Measurements from ENCODE around the gene SCYL1. TPM values are rescaled to one million over a fixed set of nuclear protein-coding genes. Genes with fewer than 3 reads are reported as not detected.

SCYL1 gene
- total and polyA plus RNA-seq, 4 donors, result 33.7 to 62.0 (median 52.6) TPM

GRCh38 chr11:65540290-65541092 lies 15.6 kb downstream of the SCYL1 start:
- H3K9ac ChIP-seq (ENCODE audit: low read depth in 1 of 2, low read length in 2 of 2), result peak overlapping the region in 1 of 2 donors; percentile 15
- TF ChIP-seq CTCF (IDR thresholded peaks at IDR 0.05; ENCODE audit: low read depth, low read length, missing input control) (peak; percentile 77), TAF1 (conservative IDR thresholded peaks at IDR 0.05) (no peak), FOXA1 (IDR thresholded peaks at IDR 0.05) (no peak), RAD21 (IDR thresholded peaks at IDR 0.05) (peak; percentile 80 to 83), SP1 (IDR thresholded peaks at IDR 0.05) (peak; percentile 31), NR2F2 (IDR thresholded peaks at IDR 0.05) (no peak), REST (IDR thresholded peaks at IDR 0.05) (no peak), EGR1 (IDR thresholded peaks at IDR 0.05; ENCODE audit: low read depth in 2 of 2) (peak; percentile 55 to 66), YY1 (IDR thresholded peaks at IDR 0.05) (no peak), GABPA (IDR thresholded peaks at IDR 0.05 in 1 of 2, conservative IDR thresholded peaks at IDR 0.05 in 1 of 2) (peak in 1 of 2 donors; percentile 34)
- H3K4me1 ChIP-seq (ENCODE audit: control insufficient read depth in 4 of 4, insufficient read depth in 4 of 4, low read length in 3 of 4), result peaks cover 9 to 33% (median 21%) of the 10 kb centered on the region in 4 donors
- peaks cover 3 to 18% (median 11%) of the 10 kb centered on the region in 4 donors for H3K36me3 ChIP-seq (ENCODE audit: control insufficient read depth in 4 of 4, insufficient read depth in 3 of 4, low read depth in 1 of 4, low read length in 3 of 4)
- peak; percentile 98 for DNase-seq (ENCODE audit: low spot score)
- no peaks in the 10 kb centered on the region for H3K27me3 ChIP-seq (ENCODE audit: control insufficient read depth in 4 of 4, insufficient read depth in 4 of 4, low read length in 3 of 4)
- no peaks in the 10 kb centered on the region for H3K9me3 ChIP-seq (ENCODE audit: control insufficient read depth in 4 of 4, low read length in 3 of 4)
- peak overlapping the region; percentile 74 to 84 for H3K27ac ChIP-seq (ENCODE audit: low read depth in 1 of 2, low read length in 2 of 2)
- WGBS, result under 1% methylated on average over 78 of the region's 78 CpGs
- H3K4me3 ChIP-seq (ENCODE audit: low read depth in 1 of 3, low read length in 3 of 3), result peak overlapping the region; percentile 50 to 56 (median 51)

- no peak for DNase-seq (ENCODE audit: low spot score)
- H3K27me3 ChIP-seq (ENCODE audit: control insufficient read depth in 4 of 4, insufficient read depth in 4 of 4, low read length in 3 of 4), result no peaks in the 10 kb centered on the region
- peak overlapping the region in 1 of 2 donors; percentile 15 for H3K9ac ChIP-seq (ENCODE audit: low read depth in 1 of 2, low read length in 2 of 2)
- no peaks in the 10 kb centered on the region for H3K9me3 ChIP-seq (ENCODE audit: control insufficient read depth in 4 of 4, low read length in 3 of 4)
- H3K36me3 ChIP-seq (ENCODE audit: control insufficient read depth in 4 of 4, insufficient read depth in 3 of 4, low read depth in 1 of 4, low read length in 3 of 4), result peaks cover 1 to 11% (median 7%) of the 10 kb centered on the region in 4 donors
- H3K4me1 ChIP-seq (ENCODE audit: control insufficient read depth in 4 of 4, insufficient read depth in 4 of 4, low read length in 3 of 4), result peaks cover 11 to 42% (median 26%) of the 10 kb centered on the region in 4 donors
- TF ChIP-seq RXRA (IDR thresholded peaks at IDR 0.05) (no peak), RAD21 (IDR thresholded peaks at IDR 0.05) (no peak), HNF4G (IDR thresholded peaks at IDR 0.05) (no peak), FOXA2 (IDR thresholded peaks at IDR 0.05) (no peak), NR2F2 (IDR thresholded peaks at IDR 0.05) (no peak)
- peak overlapping the region; percentile 74 to 84 for H3K27ac ChIP-seq (ENCODE audit: low read depth in 1 of 2, low read length in 2 of 2)
- WGBS, result 57% methylated on average over 18 of the region's 18 CpGs
- H3K4me3 ChIP-seq (ENCODE audit: low read depth in 1 of 3, low read length in 3 of 3), result peak overlapping the region in 1 of 3 donors; percentile 51
These were observed 16.5 kb downstream of the SCYL1 start for GRCh38 chr11:65541093-65541982.
